Fibroblast of skin of left biceps (primary cell): ENCODE results near the gene DSCAML1.

Experiments
- DNase-seq, 2 experiments: peaks; one replicate each; pipeline ENCODE4 v3.0.0-alpha.2; 2013; ENCODE audit warnings: low read depth in 2 of 2

DSCAML1 gene

GRCh38 chr11:117453886-117454563 is 343.0 kb downstream of the DSCAML1 start:
- DNase-seq = no peak

- no peak for DNase-seq
These were observed 347.8 kb downstream of the DSCAML1 start for GRCh38 chr11:117449111-117449693.

- no peak for DNase-seq
These were observed 352.0 kb downstream of the DSCAML1 start for GRCh38 chr11:117444711-117445658.

- no peak for DNase-seq
These were observed 352.8 kb downstream of the DSCAML1 start for GRCh38 chr11:117444256-117444655.

GRCh38 chr11:117443266-117444186 is 353.5 kb downstream of the DSCAML1 start:
- DNase-seq = no peak

GRCh38 chr11:117442869-117443239 is 354.2 kb downstream of the DSCAML1 start:
- DNase-seq = no peak

GRCh38 chr11:117442049-117442868 is 354.8 kb downstream of the DSCAML1 start:
- DNase-seq = no peak

- DNase-seq = no peak
These were observed 355.7 kb downstream of the DSCAML1 start for GRCh38 chr11:117441146-117441975.

- DNase-seq = no peak
These were observed 356.8 kb downstream of the DSCAML1 start for GRCh38 chr11:117440258-117440657.

- DNase-seq = no peak
These were observed 357.8 kb downstream of the DSCAML1 start for GRCh38 chr11:117439256-117439655.

GRCh38 chr11:117438371-117439000 is 358.5 kb downstream of the DSCAML1 start:
- DNase-seq = no peak

- no peak for DNase-seq
These were observed 359.3 kb downstream of the DSCAML1 start for GRCh38 chr11:117437791-117438130.

GRCh38 chr11:117437041-117437790 is 359.8 kb downstream of the DSCAML1 start:
- no peak for DNase-seq

GRCh38 chr11:117435326-117435725 is 361.7 kb downstream of the DSCAML1 start:
- no peak for DNase-seq

GRCh38 chr11:117434481-117434880 is 362.5 kb downstream of the DSCAML1 start:
- no peak for DNase-seq

GRCh38 chr11:117433717-117434116 is 363.3 kb downstream of the DSCAML1 start:
- no peak for DNase-seq

- DNase-seq = no peak
These were observed 365.6 kb downstream of the DSCAML1 start for GRCh38 chr11:117431436-117431835.

GRCh38 chr11:117430293-117430955 is 366.6 kb downstream of the DSCAML1 start:
- DNase-seq = no peak
